ENCODE data around the gene MGAT3.

Gene MGAT3

DNA sequence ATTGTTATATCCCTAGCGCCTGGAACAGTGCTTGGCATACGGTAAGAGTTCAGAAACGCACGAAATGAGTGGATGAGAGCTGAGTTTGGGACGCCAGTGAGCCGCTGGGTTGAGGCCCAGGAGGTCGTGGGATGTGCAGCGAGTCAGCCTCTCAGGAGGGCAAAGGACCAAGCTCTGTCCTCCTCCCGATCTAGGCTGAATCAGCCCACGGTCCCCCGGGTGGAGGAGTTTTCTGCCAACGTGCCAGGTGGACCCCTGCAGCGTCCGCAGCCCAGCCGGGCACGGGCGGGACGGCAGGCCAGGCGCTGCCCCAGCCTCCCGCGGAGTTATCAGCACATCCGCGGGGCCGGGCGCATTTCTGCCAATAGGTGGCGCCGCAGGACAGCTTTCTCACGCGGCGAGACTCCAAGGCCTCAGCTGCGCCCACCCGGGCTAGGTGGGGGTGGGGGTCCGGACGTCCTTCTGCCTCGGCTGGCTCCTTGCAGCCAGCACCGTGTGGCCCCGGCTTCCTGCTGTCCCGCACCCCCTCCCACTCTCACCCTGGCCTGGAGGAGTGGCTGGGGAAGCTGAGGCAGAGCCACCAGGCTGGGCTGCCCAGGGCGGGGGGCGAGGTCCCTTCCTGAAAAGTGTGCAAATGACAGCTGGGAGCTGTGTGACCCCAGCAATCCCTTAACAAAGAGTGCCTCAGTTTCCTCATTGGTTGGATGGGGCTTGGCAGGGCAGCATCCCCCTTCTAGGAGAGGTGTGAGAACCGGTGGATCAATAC is 78.0 kb downstream of the MGAT3 start:
- DNase-seq, result peak; percentile 30

DNA sequence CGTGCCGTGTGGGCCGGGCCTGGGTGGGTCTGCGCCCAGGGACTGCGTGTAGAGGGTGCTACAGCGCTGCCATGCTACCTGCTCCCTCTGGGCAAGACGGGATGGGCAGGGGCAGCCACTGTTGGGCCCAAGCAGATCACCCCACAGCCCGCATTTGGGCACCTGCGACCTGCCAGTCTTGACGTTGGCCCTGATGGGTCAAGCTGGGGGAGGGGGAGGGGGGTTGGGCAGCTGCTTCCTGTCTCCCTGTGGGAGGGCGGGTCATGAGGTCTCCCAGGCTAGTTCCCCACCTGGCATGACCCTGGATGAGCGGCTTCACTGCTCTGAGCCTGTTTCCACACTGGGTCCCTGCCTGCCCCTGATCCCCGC is 78.5 kb downstream of the MGAT3 start:
- DNase-seq, result no peak

DNA sequence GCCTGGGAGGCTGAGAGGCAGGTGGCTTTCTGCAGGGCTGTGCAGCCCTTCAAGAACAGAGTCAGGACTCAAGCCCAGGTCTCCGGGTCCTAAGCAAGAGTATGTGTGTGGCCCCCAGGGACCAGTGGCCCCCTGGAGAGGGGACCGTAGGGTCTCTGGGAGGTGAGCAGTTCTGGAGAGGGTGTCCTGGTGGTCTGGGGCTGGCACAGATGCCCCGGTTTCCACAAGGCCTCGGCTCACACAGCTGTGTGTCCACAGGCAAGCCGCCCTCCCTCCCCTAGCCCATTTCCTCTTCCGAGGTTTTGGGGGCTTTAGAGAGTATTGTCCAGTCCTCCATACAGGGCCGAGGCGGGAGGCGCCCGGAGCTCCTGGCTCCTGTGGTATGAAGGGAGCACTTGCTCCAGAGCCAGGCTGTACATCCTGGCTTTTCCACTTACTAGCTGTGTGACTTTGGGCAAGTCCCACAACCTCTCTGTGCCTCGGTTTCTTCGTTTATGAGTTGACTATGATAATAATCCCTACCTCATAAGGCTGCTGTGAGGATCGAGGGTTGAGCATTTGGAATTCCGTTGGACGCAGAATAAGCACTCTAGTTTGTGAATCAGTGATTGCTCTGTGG is 79.1 kb downstream of the MGAT3 start:
- no peak for DNase-seq

DNA sequence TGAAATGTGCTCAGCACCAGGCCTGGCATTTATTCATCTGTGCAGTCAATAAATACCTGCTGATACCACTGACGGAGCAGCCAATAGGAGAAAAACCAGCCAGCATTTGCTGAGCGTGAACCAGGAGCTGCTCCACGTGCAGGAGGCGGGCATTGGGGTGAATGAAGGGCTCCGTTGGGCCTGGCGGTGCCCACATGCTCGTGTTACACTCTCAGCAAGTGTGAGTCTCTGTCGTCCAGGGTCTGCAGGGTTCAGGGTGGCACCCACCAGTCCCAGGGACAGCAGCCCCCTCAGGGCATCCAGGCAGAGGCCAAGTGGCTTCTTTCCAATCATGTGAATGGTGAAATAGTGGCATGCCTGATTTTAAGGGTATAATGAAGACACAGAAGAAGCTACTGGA is 79.9 kb downstream of the MGAT3 start:
- DNase-seq, result no peak

DNA sequence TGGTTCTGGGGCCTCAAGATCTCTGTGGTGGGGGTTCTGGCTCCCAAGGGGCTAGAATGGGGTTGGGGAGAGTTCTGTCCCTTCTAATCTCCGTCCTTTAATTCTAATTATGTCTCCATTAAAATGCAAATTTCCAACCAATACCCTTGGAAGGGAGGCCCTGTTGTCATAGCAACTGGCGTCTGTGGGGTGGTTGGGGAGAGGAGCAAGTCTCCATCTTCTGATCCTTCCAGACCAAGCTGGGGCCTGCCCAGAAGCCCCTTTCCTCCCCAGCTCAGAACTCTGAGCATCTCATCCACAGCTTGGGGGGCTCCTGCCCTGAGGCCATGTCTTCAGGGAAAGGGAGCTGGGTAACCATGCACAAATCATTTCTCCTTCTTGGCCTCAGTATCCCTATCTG is 81.2 kb downstream of the MGAT3 start:
- DNase-seq, result no peak

All from GOT3 (cell line).